Stomach (tissue), 9 donors: Measurements from ENCODE around the gene ZFPM1. TPM values are rescaled to one million over a fixed set of nuclear protein-coding genes. Genes with fewer than 3 reads are reported as not detected.

Experiments used
- DNase-seq, 2 donors: peaks; one replicate each; pipeline versions ENCODE4 v3.0.0 to v3.0.0-alpha.2; 2013 to 2019
- H3K27ac ChIP-seq, 5 donors: fragments of 200-600 bp in 4 of 5; sonication (generic) in 4 of 5; one replicate each; pipeline ENCODE4 v1.5.1; 2013 to 2019; ENCODE audit warnings: mild to moderate bottlenecking in 1 of 5, moderate library complexity in 1 of 5
- H3K27me3 ChIP-seq, 3 donors: fragments of 200-600 bp; sonication (generic); one replicate each; pipeline ENCODE4 v1.5.1; 2017 to 2019; ENCODE audit warnings: mixed run types in 1 of 3
- H3K36me3 ChIP-seq, 4 donors: fragments of 200-600 bp; sonication (generic); 1 replicate in 3 of 4; 2 replicates in 1 of 4; pipeline ENCODE4 v1.5.1; 2016 to 2019
- H3K4me1 ChIP-seq, 4 donors: fragments of 200-600 bp; sonication (generic); one replicate each; pipeline ENCODE4 v1.5.1; 2016 to 2019
- H3K4me3 ChIP-seq, 4 donors: fragments of 200-600 bp; sonication (generic) in 3 of 4; one replicate each; pipeline ENCODE4 v1.5.1; 2016 to 2019; ENCODE audit warnings: mild to moderate bottlenecking in 1 of 4
- H3K9me3 ChIP-seq, 4 donors: fragments of 200-600 bp; sonication (generic); one replicate each; pipeline ENCODE4 v1.5.1; 2016 to 2019
- EP300 ChIP-seq: sonication (generic); formaldehyde crosslinking; IDR thresholded peaks from one replicate; pipeline ENCODE4 v1.6.1; 2017; ENCODE audit warnings: antibody characterized with exemption
- POLR2A ChIP-seq, 4 donors: fragments of 450-650 bp; IDR thresholded peaks; one replicate each; pipeline ENCODE4 v1.6.1; 2016; ENCODE audit warnings: antibody characterized with exemption in 4 of 4, control low read depth in 2 of 4, mild to moderate bottlenecking in 1 of 4, moderate library complexity in 1 of 4
- POLR2AphosphoS5 ChIP-seq, 3 donors: sonication (generic); formaldehyde crosslinking; IDR thresholded peaks; one replicate each; pipeline ENCODE4 v1.6.1; 2016; ENCODE audit warnings: antibody characterized with exemption in 3 of 3
- WGBS, 5 donors: extraction: QIAGEN DNeasy Blood & Tissue Kit in 3 of 5; methylation state at CpG; one replicate each; pipeline versions ENCODE4 v1.1.5 to v1.1.7; 2013 to 2018; 5-methylcytosine and 5-hydroxymethylcytosine counted together
- intact Hi-C: fragments of 100-400 bp; cut with DNase I; formaldehyde crosslinking; loops from one replicate; pipeline ENCODE4 v1.15.1; 2023; ENCODE audit warnings: low total_unique reads
- polyA plus RNA-seq, 3 donors: library from polyadenylated mRNA; stranded (reverse); fragments of 200-250 nt; gene quantifications; one replicate each; pipeline ENCODE4 v1.2.3, GENCODE V29; 2013
- total RNA-seq, 5 donors: library from RNA; depleted of rRNA; stranded (reverse); fragments of >200 nt; gene quantifications; one replicate each; pipeline versions ENCODE4 v1.1.0 to v1.2.3, GENCODE V29; 2014 to 2016
- TF ChIP-seq, protein P1 (sequence below), 7 experiments: fragments of 450-650 bp in 4 of 7; fragments of 200-600 bp in 3 of 7; sonication (generic) in 3 of 7; IDR thresholded peaks; one replicate each; pipeline ENCODE4 v1.5.1; 2016 to 2019; ENCODE audit warnings: antibody characterized with exemption in 7 of 7, control low read depth in 2 of 7, mild to moderate bottlenecking in 1 of 7
- donor health status: healthy with polysubstance abuse.
- donor health status: Bipolar disorder and iron deficiency.
- donor health status: healthy.

The ZFPM1 gene
- total and polyA plus RNA-seq, 8 donors = 3.9 to 85.7 (median 12.9) TPM

DNA sequence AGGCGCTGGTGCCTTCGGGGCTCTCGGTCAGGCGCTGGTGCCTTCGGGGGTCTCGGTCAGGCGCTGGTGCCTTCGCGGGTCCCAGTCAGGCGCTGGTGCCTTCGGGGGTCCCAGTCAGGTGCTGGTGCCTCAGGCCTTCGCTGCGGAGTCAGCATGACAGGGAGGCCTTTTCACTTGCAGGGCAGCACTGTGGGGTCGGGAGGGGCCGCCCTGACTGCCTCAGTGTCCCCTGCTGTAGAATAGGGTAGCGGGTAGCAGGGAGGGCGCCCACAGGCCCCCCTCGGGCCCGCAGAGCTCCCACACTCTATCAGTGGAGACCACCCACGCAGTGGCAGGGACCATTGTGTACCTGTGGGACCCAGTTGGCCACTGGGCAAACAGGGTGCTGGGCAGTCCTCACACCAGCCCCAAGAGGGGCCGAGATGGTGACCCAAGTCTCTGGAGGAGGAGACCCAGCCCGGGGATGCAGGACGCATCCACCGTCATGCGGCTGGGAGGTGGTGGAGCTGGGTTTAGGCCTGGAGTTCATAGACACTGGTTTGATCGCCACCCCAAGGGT lies 38.0 kb downstream of the ZFPM1 start:
- no peak overlapping the region for H3K4me3 ChIP-seq
- H3K36me3 ChIP-seq = peaks cover 0 to 56% (median 11%) of the 10 kb centered on the region in 4 donors
- H3K27ac ChIP-seq = peak overlapping the region in 2 of 5 donors; percentile 9 to 32
- intact Hi-C loops = no loop called here
- TF ChIP-seq EP300 = no peak
- no peak for TF ChIP-seq POLR2AphosphoS5 (IDR thresholded peaks at IDR 0.05)
- no peak for TF ChIP-seq POLR2A (IDR thresholded peaks at IDR 0.05)
- TF ChIP-seq, protein P1, sequence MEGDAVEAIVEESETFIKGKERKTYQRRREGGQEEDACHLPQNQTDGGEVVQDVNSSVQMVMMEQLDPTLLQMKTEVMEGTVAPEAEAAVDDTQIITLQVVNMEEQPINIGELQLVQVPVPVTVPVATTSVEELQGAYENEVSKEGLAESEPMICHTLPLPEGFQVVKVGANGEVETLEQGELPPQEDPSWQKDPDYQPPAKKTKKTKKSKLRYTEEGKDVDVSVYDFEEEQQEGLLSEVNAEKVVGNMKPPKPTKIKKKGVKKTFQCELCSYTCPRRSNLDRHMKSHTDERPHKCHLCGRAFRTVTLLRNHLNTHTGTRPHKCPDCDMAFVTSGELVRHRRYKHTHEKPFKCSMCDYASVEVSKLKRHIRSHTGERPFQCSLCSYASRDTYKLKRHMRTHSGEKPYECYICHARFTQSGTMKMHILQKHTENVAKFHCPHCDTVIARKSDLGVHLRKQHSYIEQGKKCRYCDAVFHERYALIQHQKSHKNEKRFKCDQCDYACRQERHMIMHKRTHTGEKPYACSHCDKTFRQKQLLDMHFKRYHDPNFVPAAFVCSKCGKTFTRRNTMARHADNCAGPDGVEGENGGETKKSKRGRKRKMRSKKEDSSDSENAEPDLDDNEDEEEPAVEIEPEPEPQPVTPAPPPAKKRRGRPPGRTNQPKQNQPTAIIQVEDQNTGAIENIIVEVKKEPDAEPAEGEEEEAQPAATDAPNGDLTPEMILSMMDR (IDR thresholded peaks at IDR 0.05) = no peak
- peaks cover 20 to 61% (median 56%) of the 10 kb centered on the region in 4 donors for H3K4me1 ChIP-seq
- WGBS, 5 donors = 89 to 95% (median 91%) methylated on average over 17 to 26 of the region's 26 CpGs
- no peaks in the 10 kb centered on the region for H3K9me3 ChIP-seq
- no peaks in the 10 kb centered on the region for H3K27me3 ChIP-seq
- no peak for DNase-seq

DNA sequence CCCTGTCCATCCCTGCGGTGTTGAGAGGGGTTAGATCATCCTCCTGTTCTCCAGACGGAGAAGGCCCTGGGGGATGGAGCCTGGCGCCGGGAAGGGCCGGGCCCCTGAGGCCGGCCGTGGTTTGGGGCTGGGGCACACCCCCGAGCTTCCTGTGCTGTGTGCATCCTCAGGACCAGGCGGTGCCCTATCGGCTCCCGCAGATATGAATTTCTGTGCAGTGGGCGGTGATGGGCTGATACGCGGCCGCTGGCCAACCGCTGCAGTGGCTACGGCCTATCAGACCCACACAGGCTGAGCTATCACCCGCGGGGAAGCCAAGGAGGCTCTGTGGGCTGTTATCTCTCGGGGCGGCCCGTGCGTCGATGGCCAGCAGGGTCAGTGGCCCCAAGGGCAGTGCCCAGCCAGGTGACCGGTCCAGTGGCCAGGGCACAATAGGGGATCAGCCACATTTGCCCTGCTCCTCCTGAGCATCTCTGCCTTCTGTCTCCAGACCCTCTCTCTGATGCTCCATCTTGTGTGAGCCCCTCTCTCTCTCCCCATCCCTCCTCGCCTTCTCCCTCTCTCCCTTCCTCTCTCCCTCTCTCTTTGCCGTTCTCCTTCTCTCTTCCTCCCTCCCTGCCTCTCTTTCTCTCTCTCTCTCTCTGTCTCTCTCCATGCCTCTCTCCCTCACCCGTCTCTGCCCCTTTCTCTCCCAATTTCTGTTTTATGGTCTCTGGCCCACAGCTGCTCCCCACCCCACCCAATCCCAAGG lies 38.7 kb downstream of the ZFPM1 start:
- peak overlapping the region in 1 of 5 donors; percentile 32 for H3K27ac ChIP-seq

DNA sequence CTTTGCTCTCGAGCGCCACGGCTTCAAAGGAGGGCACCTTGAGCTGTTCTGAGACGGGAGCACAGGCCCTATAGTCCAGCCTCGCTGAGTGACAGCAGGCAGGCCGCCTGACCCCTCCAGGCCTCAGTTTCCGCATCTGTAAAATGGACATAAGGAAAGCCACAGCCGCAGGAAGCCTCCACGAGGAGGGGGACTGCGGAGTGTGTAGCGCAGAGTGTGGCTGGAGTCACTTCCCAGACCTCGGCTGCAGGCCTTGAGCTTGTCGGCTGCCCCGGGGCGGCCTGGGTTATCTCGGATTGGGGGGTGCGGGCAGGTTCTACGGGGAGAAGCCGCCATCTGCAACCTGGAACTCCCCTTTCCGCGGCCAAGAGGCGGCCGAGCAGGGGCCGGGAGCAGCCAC lies 40.8 kb downstream of the ZFPM1 start:
- H3K36me3 ChIP-seq = peaks cover 0 to 50% (median 9%) of the 10 kb centered on the region in 4 donors

More for the DNA sequence above, 38.7 kb downstream of the ZFPM1 start:
- 62 to 84% (median 75%) methylated on average over 9 to 28 of the region's 28 CpGs for whole genome bisulfite sequencing, 5 donors
- H3K27me3 ChIP-seq = no peaks in the 10 kb centered on the region
- peaks cover 20 to 60% (median 52%) of the 10 kb centered on the region in 4 donors for H3K4me1 ChIP-seq
- H3K9me3 ChIP-seq = no peaks in the 10 kb centered on the region
- DNase-seq = no peak
- intact Hi-C loops = no loop called here
- TF ChIP-seq, protein P1 (IDR thresholded peaks at IDR 0.05) = no peak
- no peak for TF ChIP-seq POLR2AphosphoS5 (IDR thresholded peaks at IDR 0.05)
- no peak for TF ChIP-seq EP300
- TF ChIP-seq POLR2A (IDR thresholded peaks at IDR 0.05) = no peak
- H3K4me3 ChIP-seq = no peak overlapping the region
- peaks cover 0 to 52% (median 10%) of the 10 kb centered on the region in 4 donors for H3K36me3 ChIP-seq

More for the DNA sequence above, 40.8 kb downstream of the ZFPM1 start:
- peaks cover 0 to 14% (median 0%) of the 10 kb centered on the region in 3 donors for H3K27me3 ChIP-seq
- H3K9me3 ChIP-seq = no peaks in the 10 kb centered on the region
- no peak overlapping the region for H3K4me3 ChIP-seq
- H3K4me1 ChIP-seq = peaks cover 24 to 64% (median 55%) of the 10 kb centered on the region in 4 donors
- intact Hi-C loops = no loop called here
- WGBS, 5 donors = 88 to 98% (median 91%) methylated on average over 11 to 24 of the region's 24 CpGs
- H3K27ac ChIP-seq = no peak overlapping the region
- TF ChIP-seq EP300 (no peak), POLR2AphosphoS5 (IDR thresholded peaks at IDR 0.05) (no peak), POLR2A (IDR thresholded peaks at IDR 0.05) (no peak)
- TF ChIP-seq, protein P1 (IDR thresholded peaks at IDR 0.05) = no peak
- no peak for DNase-seq
